Lower leg skin (tissue), 3 donors: ENCODE results near the gene NAV3.

Experiments
- CTCF ChIP-seq, 3 donors: fragments of 450-650 bp; IDR thresholded peaks; one replicate each; pipeline ENCODE4 v1.5.1; 2016; ENCODE audit warnings: antibody characterized with exemption in 3 of 3, mild to moderate bottlenecking in 3 of 3, moderate library complexity in 2 of 3
- POLR2A ChIP-seq, 2 donors: fragments of 450-650 bp; IDR thresholded peaks; one replicate each; pipeline ENCODE4 v1.6.1; 2016 to 2017; ENCODE audit warnings: antibody characterized with exemption in 2 of 2, mild to moderate bottlenecking in 1 of 2, moderate library complexity in 1 of 2

GRCh38 chr12:78244916-78245507, 414.3 kb downstream of the NAV3 start:
- TF ChIP-seq CTCF (IDR thresholded peaks at IDR 0.05) (no peak), POLR2A (IDR thresholded peaks at IDR 0.05) (no peak)
